Neural progenitor cell (in vitro differentiated cells): ENCODE data around the gene RELN. TPM values are rescaled to one million over a fixed set of nuclear protein-coding genes. Genes with fewer than 3 reads are reported as not detected.

Experiments used
- DNase-seq: peaks from one replicate; pipeline ENCODE4 v3.0.0-alpha.2; 2016; ENCODE audit warnings: low spot score
- H2AFZ ChIP-seq: fragments of 200-600 bp; sonication (generic); replicated peaks from 2 replicates; pipeline ENCODE4 v1.6.1; 2016; ENCODE audit warnings: antibody characterized with exemption
- H3F3A ChIP-seq: fragments of 200-600 bp; sonication (generic); 2 replicates; pipeline ENCODE4 v1.6.1; 2016; ENCODE audit warnings: antibody characterized with exemption, low read depth
- H3K27ac ChIP-seq: fragments of 200-600 bp; sonication (generic); 2 replicates; pipeline ENCODE4 v1.5.1; 2016; ENCODE audit warnings: mild to moderate bottlenecking
- H3K27me3 ChIP-seq: fragments of 200-600 bp; sonication (generic); 2 replicates; pipeline ENCODE4 v1.6.1; 2016; ENCODE audit warnings: mild to moderate bottlenecking, moderate library complexity
- H3K36me3 ChIP-seq: fragments of 200-600 bp; sonication (generic); 2 replicates; pipeline ENCODE4 v1.5.1; 2016
- H3K4me1 ChIP-seq: fragments of 200-600 bp; sonication (generic); 2 replicates; pipeline ENCODE4 v1.6.1; 2016; ENCODE audit warnings: mixed run types
- H3K4me2 ChIP-seq: fragments of 200-600 bp; sonication (generic); 2 replicates; pipeline ENCODE4 v1.6.1; 2016
- H3K4me3 ChIP-seq: fragments of 200-600 bp; sonication (generic); 2 replicates; pipeline ENCODE4 v1.5.1; 2016
- H3K79me2 ChIP-seq: fragments of 200-600 bp; sonication (generic); 2 replicates; pipeline ENCODE4 v1.6.1; 2016; ENCODE audit warnings: low read depth
- H3K9ac ChIP-seq: fragments of 200-600 bp; sonication (generic); 2 replicates; pipeline ENCODE4 v1.6.1; 2016
- H3K9me3 ChIP-seq: fragments of 200-600 bp; sonication (generic); 2 replicates; pipeline ENCODE4 v1.5.1; 2016; ENCODE audit warnings: low read depth
- H4K20me1 ChIP-seq: fragments of 200-600 bp; sonication (generic); 2 replicates; pipeline ENCODE4 v1.6.1; 2016; ENCODE audit warnings: low read depth
- H3K27ac Mint-ChIP-seq: 3 replicates; pipeline ENCODE4 v1.8.0; 2021; ENCODE audit warnings: mixed read lengths
- H3K27me3 Mint-ChIP-seq: 2 replicates; pipeline ENCODE4 v1.8.0; 2022; ENCODE audit warnings: low read depth, mild to moderate bottlenecking, inconsistent platforms, moderate library complexity, mixed read lengths; ENCODE audit not compliant: insufficient read depth
- H3K36me3 Mint-ChIP-seq: 3 replicates; pipeline ENCODE4 v1.8.0; 2021; ENCODE audit warnings: mixed read lengths
- H3K4me1 Mint-ChIP-seq: 3 replicates; pipeline ENCODE4 v1.8.0; 2021; ENCODE audit warnings: mixed read lengths
- H3K4me3 Mint-ChIP-seq: 3 replicates; pipeline ENCODE4 v1.8.0; 2021; ENCODE audit warnings: mild to moderate bottlenecking, moderate library complexity, mixed read lengths
- H3K9me3 Mint-ChIP-seq: 3 replicates; pipeline ENCODE4 v1.8.0; 2020; ENCODE audit warnings: mixed read lengths
- EZH2 ChIP-seq: fragments of 200-600 bp; sonication (generic); IDR thresholded peaks from 2 replicates; pipeline ENCODE4 v1.6.1; 2017; ENCODE audit warnings: antibody characterized with exemption, mild to moderate bottlenecking, moderate library complexity
- EZH2phosphoT487 ChIP-seq: fragments of 200-600 bp; sonication (generic); IDR thresholded peaks from 2 replicates; pipeline ENCODE4 v1.6.1; 2017; ENCODE audit warnings: antibody characterized with exemption
- total RNA-seq: library from RNA; depleted of rRNA; stranded (reverse); fragments of >200 nt; gene quantifications from 2 replicates; pipeline ENCODE4 v1.2.3, GENCODE V29; 2015; ENCODE audit warnings: low replicate concordance
- TF ChIP-seq, protein P1 (sequence below): fragments of 200-600 bp; sonication (generic); IDR thresholded peaks from 2 replicates; pipeline ENCODE4 v1.5.1; 2017; ENCODE audit warnings: antibody characterized with exemption, mild to moderate bottlenecking

Gene RELN
- total RNA-seq, 1 donor from 2014 or later: 0.02 TPM

DNA sequence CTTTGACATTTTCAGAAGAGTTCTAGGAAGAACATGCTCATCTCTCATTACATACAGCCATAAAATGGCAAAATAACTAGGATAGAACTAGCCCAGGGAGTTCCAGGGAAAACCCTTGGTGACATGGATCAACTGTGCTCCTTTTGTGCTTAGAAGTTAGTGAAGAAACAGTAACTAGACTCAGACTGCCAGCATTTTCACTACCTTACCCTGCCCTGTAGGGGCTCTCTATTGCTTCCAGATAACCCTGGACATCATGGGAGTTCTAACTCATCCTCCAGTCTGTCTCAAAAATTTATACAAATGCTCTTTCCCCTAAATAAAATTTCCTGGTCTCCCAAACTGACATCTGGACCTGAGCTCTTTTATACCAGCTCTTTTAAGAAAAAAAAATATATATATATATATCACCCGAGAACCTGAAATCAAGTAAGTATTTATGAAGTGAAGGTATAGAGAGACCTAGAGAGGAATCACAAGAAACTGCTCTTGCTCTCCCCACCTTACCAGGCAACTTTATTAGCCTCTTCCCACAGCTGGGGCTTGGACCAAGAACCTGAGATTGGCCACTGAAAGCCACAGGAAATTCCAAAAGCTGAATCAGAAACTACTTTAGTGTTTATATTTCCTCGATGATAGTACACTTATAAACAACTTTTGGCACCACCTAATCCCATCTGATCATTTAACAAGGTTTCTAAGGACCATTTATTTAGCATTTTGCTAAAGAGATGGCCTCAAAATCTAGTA lies 101.4 kb downstream of the RELN start:
- Histone ChIP-seq H3K4me2 (no peak overlapping the region), H3K36me3 (no peaks in the 10 kb centered on the region)

DNA sequence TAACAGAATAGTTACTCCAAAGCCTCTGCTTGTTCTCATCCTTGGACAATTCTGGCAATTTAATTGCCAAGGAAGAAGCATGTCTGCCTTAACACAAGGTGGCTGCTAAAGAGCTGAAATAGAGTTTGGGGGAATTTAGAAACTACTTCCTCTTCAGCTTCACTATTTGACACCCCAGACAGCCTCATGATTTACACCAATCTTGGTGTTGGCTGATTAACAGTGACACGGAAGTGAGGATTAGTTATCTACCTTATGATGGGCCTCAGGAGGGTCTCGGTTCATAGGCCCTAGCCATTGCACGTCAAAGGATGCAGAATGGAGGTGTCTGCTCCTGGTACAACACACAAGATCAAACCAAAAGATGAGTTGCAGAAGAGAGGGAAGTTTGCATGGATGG lies 102.4 kb downstream of the RELN start:
- no peaks in the 10 kb centered on the region for H3F3A ChIP-seq
- Mint-ChIP-seq H3K27ac (no peak overlapping the region), H3K9me3 (no peaks in the 10 kb centered on the region), H3K4me1 (no peaks in the 10 kb centered on the region), H3K36me3 (no peaks in the 10 kb centered on the region), H3K4me3 (no peak overlapping the region), H3K27me3 (peaks cover under 1% of the 10 kb centered on the region)
- H3K4me1 ChIP-seq: no peaks in the 10 kb centered on the region
- H3K27me3 ChIP-seq: no peaks in the 10 kb centered on the region
- H3K36me3 ChIP-seq: no peaks in the 10 kb centered on the region
- H3K9ac ChIP-seq: no peak overlapping the region
- no peak overlapping the region for H2AFZ ChIP-seq
- H3K9me3 ChIP-seq: no peaks in the 10 kb centered on the region
- no peak overlapping the region for H3K4me3 ChIP-seq
- TF ChIP-seq EZH2phosphoT487 (no peak), EZH2 (no peak)
- TF ChIP-seq, protein P1, sequence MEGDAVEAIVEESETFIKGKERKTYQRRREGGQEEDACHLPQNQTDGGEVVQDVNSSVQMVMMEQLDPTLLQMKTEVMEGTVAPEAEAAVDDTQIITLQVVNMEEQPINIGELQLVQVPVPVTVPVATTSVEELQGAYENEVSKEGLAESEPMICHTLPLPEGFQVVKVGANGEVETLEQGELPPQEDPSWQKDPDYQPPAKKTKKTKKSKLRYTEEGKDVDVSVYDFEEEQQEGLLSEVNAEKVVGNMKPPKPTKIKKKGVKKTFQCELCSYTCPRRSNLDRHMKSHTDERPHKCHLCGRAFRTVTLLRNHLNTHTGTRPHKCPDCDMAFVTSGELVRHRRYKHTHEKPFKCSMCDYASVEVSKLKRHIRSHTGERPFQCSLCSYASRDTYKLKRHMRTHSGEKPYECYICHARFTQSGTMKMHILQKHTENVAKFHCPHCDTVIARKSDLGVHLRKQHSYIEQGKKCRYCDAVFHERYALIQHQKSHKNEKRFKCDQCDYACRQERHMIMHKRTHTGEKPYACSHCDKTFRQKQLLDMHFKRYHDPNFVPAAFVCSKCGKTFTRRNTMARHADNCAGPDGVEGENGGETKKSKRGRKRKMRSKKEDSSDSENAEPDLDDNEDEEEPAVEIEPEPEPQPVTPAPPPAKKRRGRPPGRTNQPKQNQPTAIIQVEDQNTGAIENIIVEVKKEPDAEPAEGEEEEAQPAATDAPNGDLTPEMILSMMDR: no peak
- no peak overlapping the region for H3K27ac ChIP-seq
- no peaks in the 10 kb centered on the region for H3K79me2 ChIP-seq
- no peaks in the 10 kb centered on the region for H4K20me1 ChIP-seq
- H3K4me2 ChIP-seq: no peak overlapping the region
- no peak for DNase-seq

More for the DNA sequence above, 101.4 kb downstream of the RELN start:
- TF ChIP-seq, protein P1: no peak
- no peak for TF ChIP-seq EZH2phosphoT487
- TF ChIP-seq EZH2: no peak
- no peak overlapping the region for H3K4me3 Mint-ChIP-seq
- Histone ChIP-seq H3K9ac (no peak overlapping the region), H3K79me2 (no peaks in the 10 kb centered on the region), H2AFZ (no peak overlapping the region), H3F3A (no peaks in the 10 kb centered on the region), H3K27me3 (no peaks in the 10 kb centered on the region), H3K4me3 (no peak overlapping the region), H3K9me3 (no peaks in the 10 kb centered on the region), H4K20me1 (no peaks in the 10 kb centered on the region), H3K27ac (no peak overlapping the region), H3K4me1 (no peaks in the 10 kb centered on the region)
- peaks cover 2% of the 10 kb centered on the region for H3K27me3 Mint-ChIP-seq
- no peak for DNase-seq
- no peak overlapping the region for H3K27ac Mint-ChIP-seq
- no peaks in the 10 kb centered on the region for H3K4me1 Mint-ChIP-seq
- H3K9me3 Mint-ChIP-seq: no peaks in the 10 kb centered on the region
- H3K36me3 Mint-ChIP-seq: no peaks in the 10 kb centered on the region

DNA sequence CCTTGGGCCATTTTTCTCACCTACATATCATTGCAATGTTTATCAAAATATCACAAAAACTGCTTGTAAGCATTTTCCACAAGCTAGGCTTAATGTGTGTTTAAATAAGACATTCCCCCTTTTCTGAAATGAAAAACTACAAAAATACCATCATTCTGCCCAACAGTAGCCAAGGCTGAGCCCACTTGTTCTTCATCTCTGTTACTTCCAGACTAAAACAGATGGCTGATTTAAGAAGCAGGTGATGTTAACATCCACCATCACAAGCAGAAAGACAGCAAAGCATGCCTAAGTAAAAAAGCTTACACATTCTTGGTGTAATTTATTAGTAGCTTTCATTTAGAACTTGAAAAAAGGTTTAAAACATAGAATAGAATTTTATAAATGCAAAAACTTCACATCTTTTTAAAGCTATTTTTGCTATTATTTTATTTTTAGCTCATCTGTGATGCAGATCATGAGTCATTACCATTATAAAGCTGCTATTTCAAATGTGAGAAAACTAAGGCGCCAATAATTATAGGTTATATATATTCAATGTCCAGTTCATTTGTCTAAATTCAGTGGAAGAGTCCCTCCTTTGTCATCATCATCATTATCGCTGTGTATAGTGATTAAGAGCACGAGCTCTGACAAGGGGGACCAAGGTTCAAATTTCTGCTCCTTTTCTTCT lies 109.4 kb downstream of the RELN start:
- no peaks in the 10 kb centered on the region for H3F3A ChIP-seq
- TF ChIP-seq EZH2 (no peak), EZH2phosphoT487 (no peak)
- TF ChIP-seq, protein P1: no peak
- no peaks in the 10 kb centered on the region for H3K27me3 ChIP-seq
- no peak for DNase-seq
- no peaks in the 10 kb centered on the region for H3K27me3 Mint-ChIP-seq
- no peak overlapping the region for H3K9ac ChIP-seq
- no peak overlapping the region for H3K4me2 ChIP-seq
- no peaks in the 10 kb centered on the region for H3K9me3 Mint-ChIP-seq
- no peaks in the 10 kb centered on the region for H3K9me3 ChIP-seq
- H3K4me3 Mint-ChIP-seq: no peak overlapping the region
- H3K4me1 ChIP-seq: no peaks in the 10 kb centered on the region
- no peaks in the 10 kb centered on the region for H3K36me3 Mint-ChIP-seq
- H3K4me3 ChIP-seq: no peak overlapping the region
- H3K27ac ChIP-seq: no peak overlapping the region
- H2AFZ ChIP-seq: no peak overlapping the region
- H3K36me3 ChIP-seq: no peaks in the 10 kb centered on the region
- no peaks in the 10 kb centered on the region for H3K79me2 ChIP-seq
- no peaks in the 10 kb centered on the region for H3K4me1 Mint-ChIP-seq
- no peaks in the 10 kb centered on the region for H4K20me1 ChIP-seq
- no peak overlapping the region for H3K27ac Mint-ChIP-seq
